ENCODE data around the gene MATN4. TPM values are rescaled to one million over a fixed set of nuclear protein-coding genes. Genes with fewer than 3 reads are reported as not detected.

The MATN4 gene
- total RNA-seq, 1 experiment from 2014 or later = 1.9 TPM

GRCh38 chr20:45318948-45319347 is 10.8 kb upstream of the MATN4 start (continued):
- TF ChIP-seq, protein P1, sequence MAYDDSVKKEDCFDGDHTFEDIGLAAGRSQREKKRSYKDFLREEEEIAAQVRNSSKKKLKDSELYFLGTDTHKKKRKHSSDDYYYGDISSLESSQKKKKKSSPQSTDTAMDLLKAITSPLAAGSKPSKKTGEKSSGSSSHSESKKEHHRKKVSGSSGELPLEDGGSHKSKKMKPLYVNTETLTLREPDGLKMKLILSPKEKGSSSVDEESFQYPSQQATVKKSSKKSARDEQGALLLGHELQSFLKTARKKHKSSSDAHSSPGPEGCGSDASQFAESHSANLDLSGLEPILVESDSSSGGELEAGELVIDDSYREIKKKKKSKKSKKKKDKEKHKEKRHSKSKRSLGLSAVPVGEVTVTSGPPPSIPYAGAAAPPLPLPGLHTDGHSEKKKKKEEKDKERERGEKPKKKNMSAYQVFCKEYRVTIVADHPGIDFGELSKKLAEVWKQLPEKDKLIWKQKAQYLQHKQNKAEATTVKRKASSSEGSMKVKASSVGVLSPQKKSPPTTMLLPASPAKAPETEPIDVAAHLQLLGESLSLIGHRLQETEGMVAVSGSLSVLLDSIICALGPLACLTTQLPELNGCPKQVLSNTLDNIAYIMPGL (CRISPR knock-in tag; IDR thresholded peaks at IDR 0.05) = no peak
- no peak for TF ChIP-seq NFE2L1 (CRISPR knock-in tag; IDR thresholded peaks at IDR 0.05)
- TF ChIP-seq MYBL2 (CRISPR knock-in tag; IDR thresholded peaks at IDR 0.05) = no peak
- TF ChIP-seq NR3C1 (CRISPR knock-in tag; conservative IDR thresholded peaks at IDR 0.05; ENCODE audit: low read depth) = no peak
- TF ChIP-seq ZBTB21 (CRISPR knock-in tag; IDR thresholded peaks at IDR 0.05; ENCODE audit: borderline replicate concordance) = no peak
- TF ChIP-seq ARID4B (CRISPR knock-in tag; IDR thresholded peaks at IDR 0.05; ENCODE audit: borderline replicate concordance) = no peak
- TF ChIP-seq USF2 (CRISPR knock-in tag; IDR thresholded peaks at IDR 0.05) = no peak
- TF ChIP-seq ERG (CRISPR knock-in tag; IDR thresholded peaks at IDR 0.05) = no peak
- TF ChIP-seq PREB (CRISPR knock-in tag; IDR thresholded peaks at IDR 0.05; ENCODE audit: borderline replicate concordance) = no peak
- TF ChIP-seq SP1 (CRISPR knock-in tag; conservative IDR thresholded peaks at IDR 0.05) = no peak
- no peak for TF ChIP-seq ATF1 (CRISPR knock-in tag; IDR thresholded peaks at IDR 0.05)

- no peak for TF ChIP-seq SP1 (CRISPR knock-in tag; conservative IDR thresholded peaks at IDR 0.05)
- H3K4me1 Mint-ChIP-seq = peaks cover 2% of the 10 kb centered on the region; the same call in 1 of the 2 replicates
- DNase-seq (ENCODE audit: low spot score) (no peak), ATAC-seq (no peak)
- ChIA-PET CTCF (interaction anchor here (0.6 to 5.6 kb wide), 25 partner anchors 9 to 740 kb away, joined by 3 to 76 read pairs (median 5); partner anchors contain the start of genes DBNDD2, MATN4, SDC4 and SYS1), POLR2A (no interaction called here)
- no peaks in the 10 kb centered on the region; the same call in 1 of the 2 replicates for H3K27me3 Mint-ChIP-seq (ENCODE audit: low read depth)
- H3K36me3 Mint-ChIP-seq = no peaks in the 10 kb centered on the region
- H3K4me3 Mint-ChIP-seq = no peak overlapping the region
- no peaks in the 10 kb centered on the region for H3K9me3 Mint-ChIP-seq
- no peak overlapping the region for H3K27ac Mint-ChIP-seq
These were observed 10.4 kb upstream of the MATN4 start for GRCh38 chr20:45318386-45318939.

- Mint-ChIP-seq H3K9me3 (no peaks in the 10 kb centered on the region), H3K27me3 (ENCODE audit: low read depth) (no peaks in the 10 kb centered on the region; the same call in 1 of the 2 replicates), H3K36me3 (no peaks in the 10 kb centered on the region), H3K27ac (no peak overlapping the region), H3K4me3 (no peak overlapping the region), H3K4me1 (no peaks in the 10 kb centered on the region)
- ChIA-PET POLR2A (no interaction called here), CTCF (interaction anchor here (1.5 to 5.6 kb wide), 7 partner anchors 12 to 132 kb away, joined by 3 to 76 read pairs (median 11); partner anchors contain the start of gene SYS1)
- DNase-seq (ENCODE audit: low spot score) (no peak), ATAC-seq (no peak)
- TF ChIP-seq ZNF532 (CRISPR knock-in tag; IDR thresholded peaks at IDR 0.05; ENCODE audit: borderline replicate concordance) = no peak
- no peak for TF ChIP-seq SP1 (CRISPR knock-in tag; conservative IDR thresholded peaks at IDR 0.05)
- no peak for TF ChIP-seq AR (CRISPR knock-in tag; IDR thresholded peaks at IDR 0.05)
These were observed 9.7 kb upstream of the MATN4 start for GRCh38 chr20:45317826-45318225.

Data from WTC11 (cell line).